Measurements from ENCODE around the gene ZNF711. TPM values are rescaled to one million over a fixed set of nuclear protein-coding genes. Genes with fewer than 3 reads are reported as not detected.

The ZNF711 gene
- total and polyA plus RNA-seq, 10 of the 15 experiments (the other 5 are each of a cell fraction or from before 2014, with no cell fraction given) = 1.00 to 16.5 (median 2.8) TPM

DNA sequence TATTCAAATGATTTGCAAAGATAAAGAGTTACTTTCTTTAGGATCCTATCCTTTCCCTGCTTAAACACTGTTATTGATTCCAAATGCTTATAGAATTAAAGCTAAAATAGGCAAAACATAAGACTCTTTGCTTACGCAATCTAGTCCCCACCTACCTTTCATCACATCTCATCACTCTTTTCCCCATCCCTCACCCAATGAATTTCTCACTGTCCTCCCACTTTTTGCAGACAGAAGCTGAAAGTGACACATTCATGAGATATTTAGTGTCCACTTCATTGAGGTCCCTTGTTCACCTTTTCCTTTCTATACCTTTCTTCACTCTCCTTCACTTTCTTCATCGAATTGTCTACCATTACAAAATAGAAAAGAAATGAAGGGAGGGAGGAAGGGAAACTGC is 636 bp upstream of the ZNF711 start:
- no peak for ATAC-seq
- Histone ChIP-seq H3K4me3 (no peak overlapping the region), H3K27ac (ENCODE audit: control insufficient read depth, insufficient read depth) (no peak overlapping the region), H4K20me1 (ENCODE audit: control insufficient read depth, insufficient read depth) (no peaks in the 10 kb centered on the region), H3K9ac (ENCODE audit: control insufficient read depth, insufficient read depth, low read length) (no peak overlapping the region), H2AFZ (ENCODE audit: control insufficient read depth, low read depth, low read length) (peak overlapping the region; percentile 45), H3K9me3 (replicated peaks; ENCODE audit: control insufficient read depth, insufficient read depth, low read length) (no peaks in the 10 kb centered on the region), H3K4me2 (ENCODE audit: control insufficient read depth, insufficient read depth) (no peak overlapping the region), H3K36me3 (ENCODE audit: control insufficient read depth in 2 of 2, insufficient read depth in 2 of 2, low read length in 1 of 2) (no peaks in the 10 kb centered on the region), H3K4me1 (ENCODE audit: control insufficient read depth, insufficient read depth, low read length) (no peaks in the 10 kb centered on the region), H3K79me2 (ENCODE audit: control insufficient read depth, insufficient read depth, low read length) (no peaks in the 10 kb centered on the region), H3K27me3 (replicated peaks in 1 of 2; ENCODE audit: control insufficient read depth in 2 of 2, insufficient read depth in 2 of 2, low read length in 1 of 2) (no peaks in the 10 kb centered on the region)
- no peak for DNase-seq (ENCODE audit: low read depth, low spot score)
- no TSS peak for BruUV-seq (replicated peaks)
- ChIA-PET CTCF (no interaction called here), POLR2A (no interaction called here), SMC1A (ENCODE audit: uncharacterized antibody, unreplicated experiment) (no interaction called here), RAD21 (ENCODE audit: unreplicated experiment) (no interaction called here)
- FAIRE-seq = no peak
- in situ Hi-C loops (cut with MboI) (no loop called here), intact Hi-C loops (cut with micrococcal nuclease; ENCODE audit: unreplicated experiment) (no loop called here)
- 97% methylated on average over 2 of the region's 2 CpGs for WGBS (ENCODE audit: insufficient coverage, insufficient replicate concordance, low lambda C conversion rate, missing lambda C conversion rate)
- TF ChIP-seq PML (IDR thresholded peaks at IDR 0.05; ENCODE audit: low read length) (no peak), ZNF384 (IDR thresholded peaks at IDR 0.05; ENCODE audit: borderline replicate concordance, low read depth, low read length) (no peak), CBX3 (IDR thresholded peaks at IDR 0.05; ENCODE audit: borderline replicate concordance, low read depth) (no peak), ZNF274 (IDR thresholded peaks at IDR 0.05; ENCODE audit: insufficient read depth, insufficient read length) (no peak), PAX8 (IDR thresholded peaks at IDR 0.05) (no peak), NR2C2 (IDR thresholded peaks at IDR 0.05; ENCODE audit: borderline replicate concordance, control insufficient read depth, insufficient read length, low read depth) (no peak)
- TF ChIP-seq, protein P1, sequence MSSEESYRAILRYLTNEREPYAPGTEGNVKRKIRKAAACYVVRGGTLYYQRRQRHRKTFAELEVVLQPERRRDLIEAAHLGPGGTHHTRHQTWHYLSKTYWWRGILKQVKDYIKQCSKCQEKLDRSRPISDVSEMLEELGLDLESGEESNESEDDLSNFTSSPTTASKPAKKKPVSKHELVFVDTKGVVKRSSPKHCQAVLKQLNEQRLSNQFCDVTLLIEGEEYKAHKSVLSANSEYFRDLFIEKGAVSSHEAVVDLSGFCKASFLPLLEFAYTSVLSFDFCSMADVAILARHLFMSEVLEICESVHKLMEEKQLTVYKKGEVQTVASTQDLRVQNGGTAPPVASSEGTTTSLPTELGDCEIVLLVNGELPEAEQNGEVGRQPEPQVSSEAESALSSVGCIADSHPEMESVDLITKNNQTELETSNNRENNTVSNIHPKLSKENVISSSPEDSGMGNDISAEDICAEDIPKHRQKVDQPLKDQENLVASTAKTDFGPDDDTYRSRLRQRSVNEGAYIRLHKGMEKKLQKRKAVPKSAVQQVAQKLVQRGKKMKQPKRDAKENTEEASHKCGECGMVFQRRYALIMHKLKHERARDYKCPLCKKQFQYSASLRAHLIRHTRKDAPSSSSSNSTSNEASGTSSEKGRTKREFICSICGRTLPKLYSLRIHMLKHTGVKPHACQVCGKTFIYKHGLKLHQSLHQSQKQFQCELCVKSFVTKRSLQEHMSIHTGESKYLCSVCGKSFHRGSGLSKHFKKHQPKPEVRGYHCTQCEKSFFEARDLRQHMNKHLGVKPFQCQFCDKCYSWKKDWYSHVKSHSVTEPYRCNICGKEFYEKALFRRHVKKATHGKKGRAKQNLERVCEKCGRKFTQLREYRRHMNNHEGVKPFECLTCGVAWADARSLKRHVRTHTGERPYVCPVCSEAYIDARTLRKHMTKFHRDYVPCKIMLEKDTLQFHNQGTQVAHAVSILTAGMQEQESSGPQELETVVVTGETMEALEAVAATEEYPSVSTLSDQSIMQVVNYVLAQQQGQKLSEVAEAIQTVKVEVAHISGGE (CRISPR knock-in tag; IDR thresholded peaks at IDR 0.05) = no peak
- TF ChIP-seq, protein P2, sequence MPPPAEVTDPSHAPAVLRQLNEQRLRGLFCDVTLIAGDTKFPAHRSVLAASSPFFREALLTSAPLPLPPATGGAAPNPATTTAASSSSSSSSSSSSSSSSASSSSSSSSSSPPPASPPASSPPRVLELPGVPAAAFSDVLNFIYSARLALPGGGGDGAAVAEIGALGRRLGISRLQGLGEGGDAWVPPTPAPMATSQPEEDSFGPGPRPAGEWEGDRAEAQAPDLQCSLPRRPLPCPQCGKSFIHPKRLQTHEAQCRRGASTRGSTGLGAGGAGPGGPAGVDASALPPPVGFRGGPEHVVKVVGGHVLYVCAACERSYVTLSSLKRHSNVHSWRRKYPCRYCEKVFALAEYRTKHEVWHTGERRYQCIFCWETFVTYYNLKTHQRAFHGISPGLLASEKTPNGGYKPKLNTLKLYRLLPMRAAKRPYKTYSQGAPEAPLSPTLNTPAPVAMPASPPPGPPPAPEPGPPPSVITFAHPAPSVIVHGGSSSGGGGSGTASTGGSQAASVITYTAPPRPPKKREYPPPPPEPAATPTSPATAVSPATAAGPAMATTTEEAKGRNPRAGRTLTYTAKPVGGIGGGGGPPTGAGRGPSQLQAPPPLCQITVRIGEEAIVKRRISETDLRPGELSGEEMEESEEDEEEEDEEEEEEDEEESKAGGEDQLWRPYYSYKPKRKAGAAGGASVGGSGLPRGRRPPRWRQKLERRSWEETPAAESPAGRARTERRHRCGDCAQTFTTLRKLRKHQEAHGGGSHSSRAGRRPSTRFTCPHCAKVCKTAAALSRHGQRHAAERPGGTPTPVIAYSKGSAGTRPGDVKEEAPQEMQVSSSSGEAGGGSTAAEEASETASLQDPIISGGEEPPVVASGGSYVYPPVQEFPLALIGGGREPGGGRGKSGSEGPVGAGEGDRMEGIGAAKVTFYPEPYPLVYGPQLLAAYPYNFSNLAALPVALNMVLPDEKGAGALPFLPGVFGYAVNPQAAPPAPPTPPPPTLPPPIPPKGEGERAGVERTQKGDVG (CRISPR knock-in tag; IDR thresholded peaks at IDR 0.05) = no peak
- TF ChIP-seq, protein P3, sequence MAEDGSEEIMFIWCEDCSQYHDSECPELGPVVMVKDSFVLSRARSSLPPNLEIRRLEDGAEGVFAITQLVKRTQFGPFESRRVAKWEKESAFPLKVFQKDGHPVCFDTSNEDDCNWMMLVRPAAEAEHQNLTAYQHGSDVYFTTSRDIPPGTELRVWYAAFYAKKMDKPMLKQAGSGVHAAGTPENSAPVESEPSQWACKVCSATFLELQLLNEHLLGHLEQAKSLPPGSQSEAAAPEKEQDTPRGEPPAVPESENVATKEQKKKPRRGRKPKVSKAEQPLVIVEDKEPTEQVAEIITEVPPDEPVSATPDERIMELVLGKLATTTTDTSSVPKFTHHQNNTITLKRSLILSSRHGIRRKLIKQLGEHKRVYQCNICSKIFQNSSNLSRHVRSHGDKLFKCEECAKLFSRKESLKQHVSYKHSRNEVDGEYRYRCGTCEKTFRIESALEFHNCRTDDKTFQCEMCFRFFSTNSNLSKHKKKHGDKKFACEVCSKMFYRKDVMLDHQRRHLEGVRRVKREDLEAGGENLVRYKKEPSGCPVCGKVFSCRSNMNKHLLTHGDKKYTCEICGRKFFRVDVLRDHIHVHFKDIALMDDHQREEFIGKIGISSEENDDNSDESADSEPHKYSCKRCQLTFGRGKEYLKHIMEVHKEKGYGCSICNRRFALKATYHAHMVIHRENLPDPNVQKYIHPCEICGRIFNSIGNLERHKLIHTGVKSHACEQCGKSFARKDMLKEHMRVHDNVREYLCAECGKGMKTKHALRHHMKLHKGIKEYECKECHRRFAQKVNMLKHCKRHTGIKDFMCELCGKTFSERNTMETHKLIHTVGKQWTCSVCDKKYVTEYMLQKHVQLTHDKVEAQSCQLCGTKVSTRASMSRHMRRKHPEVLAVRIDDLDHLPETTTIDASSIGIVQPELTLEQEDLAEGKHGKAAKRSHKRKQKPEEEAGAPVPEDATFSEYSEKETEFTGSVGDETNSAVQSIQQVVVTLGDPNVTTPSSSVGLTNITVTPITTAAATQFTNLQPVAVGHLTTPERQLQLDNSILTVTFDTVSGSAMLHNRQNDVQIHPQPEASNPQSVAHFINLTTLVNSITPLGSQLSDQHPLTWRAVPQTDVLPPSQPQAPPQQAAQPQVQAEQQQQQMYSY (CRISPR knock-in tag; IDR thresholded peaks at IDR 0.05) = no peak
- TF ChIP-seq, protein P4, sequence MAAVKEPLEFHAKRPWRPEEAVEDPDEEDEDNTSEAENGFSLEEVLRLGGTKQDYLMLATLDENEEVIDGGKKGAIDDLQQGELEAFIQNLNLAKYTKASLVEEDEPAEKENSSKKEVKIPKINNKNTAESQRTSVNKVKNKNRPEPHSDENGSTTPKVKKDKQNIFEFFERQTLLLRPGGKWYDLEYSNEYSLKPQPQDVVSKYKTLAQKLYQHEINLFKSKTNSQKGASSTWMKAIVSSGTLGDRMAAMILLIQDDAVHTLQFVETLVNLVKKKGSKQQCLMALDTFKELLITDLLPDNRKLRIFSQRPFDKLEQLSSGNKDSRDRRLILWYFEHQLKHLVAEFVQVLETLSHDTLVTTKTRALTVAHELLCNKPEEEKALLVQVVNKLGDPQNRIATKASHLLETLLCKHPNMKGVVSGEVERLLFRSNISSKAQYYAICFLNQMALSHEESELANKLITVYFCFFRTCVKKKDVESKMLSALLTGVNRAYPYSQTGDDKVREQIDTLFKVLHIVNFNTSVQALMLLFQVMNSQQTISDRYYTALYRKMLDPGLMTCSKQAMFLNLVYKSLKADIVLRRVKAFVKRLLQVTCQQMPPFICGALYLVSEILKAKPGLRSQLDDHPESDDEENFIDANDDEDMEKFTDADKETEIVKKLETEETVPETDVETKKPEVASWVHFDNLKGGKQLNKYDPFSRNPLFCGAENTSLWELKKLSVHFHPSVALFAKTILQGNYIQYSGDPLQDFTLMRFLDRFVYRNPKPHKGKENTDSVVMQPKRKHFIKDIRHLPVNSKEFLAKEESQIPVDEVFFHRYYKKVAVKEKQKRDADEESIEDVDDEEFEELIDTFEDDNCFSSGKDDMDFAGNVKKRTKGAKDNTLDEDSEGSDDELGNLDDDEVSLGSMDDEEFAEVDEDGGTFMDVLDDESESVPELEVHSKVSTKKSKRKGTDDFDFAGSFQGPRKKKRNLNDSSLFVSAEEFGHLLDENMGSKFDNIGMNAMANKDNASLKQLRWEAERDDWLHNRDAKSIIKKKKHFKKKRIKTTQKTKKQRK (IDR thresholded peaks at IDR 0.05; ENCODE audit: low read depth, low read length) = no peak

Measured in GM12878 (cell line).